Urinary bladder (tissue), 4 donors: ENCODE data around the gene DCAF17. TPM values are rescaled to one million over a fixed set of nuclear protein-coding genes. Genes with fewer than 3 reads are reported as not detected.
A peak's percentile ranks its signal among the peaks of the same experiment; 100 is the strongest.
"Not testable (repeated sequence)": the region's sequence is repeated elsewhere in the genome, so short reads cannot be mapped to it uniquely, and the experiment has no call there.

Source experiments
- DNase-seq: peaks from one replicate; pipeline ENCODE4 v3.0.0-alpha.2; 2015; ENCODE audit errors: extremely low spot score
- H3K27ac ChIP-seq: one replicate; pipeline ENCODE4 v1.5.1; 2013; ENCODE audit warnings: low read depth, mild to moderate bottlenecking, moderate library complexity
- H3K36me3 ChIP-seq: one replicate; pipeline ENCODE4 v1.6.1; 2013; ENCODE audit warnings: mild to moderate bottlenecking, moderate library complexity; ENCODE audit not compliant: insufficient read depth
- H3K4me1 ChIP-seq: one replicate; pipeline ENCODE4 v1.6.1; 2013; ENCODE audit warnings: mild to moderate bottlenecking, moderate library complexity; ENCODE audit not compliant: insufficient read depth
- H3K4me3 ChIP-seq: one replicate; pipeline ENCODE4 v1.5.1; 2013; ENCODE audit warnings: low read depth, low read length
- WGBS: extraction: QIAGEN DNeasy Blood & Tissue Kit; methylation state at CpG from one replicate; pipeline ENCODE4 v1.1.7; 2013; 5-methylcytosine and 5-hydroxymethylcytosine counted together
- polyA plus RNA-seq: library from polyadenylated mRNA; stranded (reverse); fragments of 200-250 nt; gene quantifications from one replicate; pipeline ENCODE4 v1.2.3, GENCODE V29; 2013
- total RNA-seq: library from RNA; depleted of rRNA; stranded (reverse); fragments of >200 nt; gene quantifications from one replicate; pipeline ENCODE4 v1.2.3, GENCODE V29; 2014
- donor health status: healthy with polysubstance abuse.
- donor health status: healthy.

DCAF17 gene
- total and polyA plus RNA-seq, 2 donors: 9.3 to 48.0 TPM

- no peaks in the 10 kb centered on the region for H3K36me3 ChIP-seq
- H3K27ac ChIP-seq: no peak overlapping the region
- H3K4me1 ChIP-seq: no peaks in the 10 kb centered on the region
- H3K4me3 ChIP-seq: no peak overlapping the region
- peak; percentile 80 for DNase-seq
- 34% methylated on average over 7 of the region's 7 CpGs for WGBS
These were observed 17.8 kb upstream of the DCAF17 start for GRCh38 chr2:171416009-171416926.

- WGBS: 92% methylated on average over 2 of the region's 2 CpGs
- H3K36me3 ChIP-seq: no peaks in the 10 kb centered on the region
- DNase-seq: no peak
- H3K4me3 ChIP-seq: no peak overlapping the region
- no peak overlapping the region for H3K27ac ChIP-seq
- H3K4me1 ChIP-seq: no peaks in the 10 kb centered on the region
These were observed 14.7 kb upstream of the DCAF17 start for GRCh38 chr2:171419333-171419732.

GRCh38 chr2:171420728-171421563, 13.1 kb upstream of the DCAF17 start:
- DNase-seq: no peak
- H3K27ac ChIP-seq: no peak overlapping the region
- no peaks in the 10 kb centered on the region for H3K36me3 ChIP-seq
- 88% methylated on average over 3 of the region's 3 CpGs for WGBS
- H3K4me1 ChIP-seq: no peaks in the 10 kb centered on the region
- H3K4me3 ChIP-seq: no peak overlapping the region

GRCh38 chr2:171422710-171423495, 11.1 kb upstream of the DCAF17 start:
- not testable (repeated sequence) for H3K36me3 ChIP-seq, H3K27ac ChIP-seq, H3K4me3 ChIP-seq, DNase-seq, H3K4me1 ChIP-seq
- WGBS: 95% methylated on average over 2 of the region's 2 CpGs

GRCh38 chr2:171430516-171431410, 3.3 kb upstream of the DCAF17 start:
- H3K4me1 ChIP-seq: no peaks in the 10 kb centered on the region
- no peak for DNase-seq
- H3K36me3 ChIP-seq: no peaks in the 10 kb centered on the region
- WGBS: 87% methylated on average over 7 of the region's 7 CpGs
- H3K27ac ChIP-seq: no peak overlapping the region
- no peak overlapping the region for H3K4me3 ChIP-seq

GRCh38 chr2:171431677-171432167, 2.3 kb upstream of the DCAF17 start:
- no peak for DNase-seq
- Histone ChIP-seq H3K27ac (no peak overlapping the region), H3K4me3 (no peak overlapping the region), H3K36me3 (no peaks in the 10 kb centered on the region), H3K4me1 (no peaks in the 10 kb centered on the region)
- 79% methylated on average over 9 of the region's 9 CpGs for WGBS

- H3K4me3 ChIP-seq: no peak overlapping the region
- DNase-seq: no peak
- H3K4me1 ChIP-seq: no peaks in the 10 kb centered on the region
- no peak overlapping the region for H3K27ac ChIP-seq
- no peaks in the 10 kb centered on the region for H3K36me3 ChIP-seq
- 52% methylated on average over 4 of the region's 4 CpGs for WGBS
These were observed 1.6 kb upstream of the DCAF17 start for GRCh38 chr2:171432206-171432968.

- Histone ChIP-seq H3K36me3 (no peaks in the 10 kb centered on the region), H3K4me3 (peak overlapping the region; percentile 58), H3K4me1 (no peaks in the 10 kb centered on the region), H3K27ac (no peak overlapping the region)
- DNase-seq: peak; percentile 58
- WGBS: 23% methylated on average over 20 of the region's 20 CpGs
These were observed 860 bp upstream of the DCAF17 start for GRCh38 chr2:171432969-171433762.

GRCh38 chr2:171433763-171434012, 338 bp upstream of the DCAF17 start, which contains the start of gene METTL8:
METTL8 (minus strand) TSS chr2:171433990; CDS start chr2:171392185, 41,805 bp downstream.
- WGBS: under 1% methylated on average over 15 of the region's 15 CpGs
- peak within 1 kb of the TSS; percentile 79 for H3K4me3 ChIP-seq
- peak within 1 kb of the TSS; percentile 97 for H3K27ac ChIP-seq
- DNase-seq: peak; percentile 6
- no peaks in the 10 kb centered on the region for H3K36me3 ChIP-seq
- H3K4me1 ChIP-seq: no peaks in the 10 kb centered on the region

GRCh38 chr2:171436307-171436706, 2.3 kb downstream of the DCAF17 start:
- WGBS: 98% methylated on average over 1 of the region's 1 CpG
- Histone ChIP-seq H3K36me3 (no peaks in the 10 kb centered on the region), H3K4me1 (no peaks in the 10 kb centered on the region), H3K27ac (no peak overlapping the region), H3K4me3 (no peak overlapping the region)
- DNase-seq: no peak

- Histone ChIP-seq H3K4me3 (no peak overlapping the region), H3K36me3 (no peaks in the 10 kb centered on the region), H3K4me1 (no peaks in the 10 kb centered on the region), H3K27ac (no peak overlapping the region)
- no peak for DNase-seq
These were observed 7.4 kb downstream of the DCAF17 start for GRCh38 chr2:171441470-171441869.
